ENCODE results near the gene ZNF45. TPM values are rescaled to one million over a fixed set of nuclear protein-coding genes. Genes with fewer than 3 reads are reported as not detected.
"Not testable (repeated sequence)": the region's sequence is repeated elsewhere in the genome, so short reads cannot be mapped to it uniquely, and the experiment has no call there.

The ZNF45 gene
- total RNA-seq, 1 donor from 2014 or later: 11.5 TPM

DNA sequence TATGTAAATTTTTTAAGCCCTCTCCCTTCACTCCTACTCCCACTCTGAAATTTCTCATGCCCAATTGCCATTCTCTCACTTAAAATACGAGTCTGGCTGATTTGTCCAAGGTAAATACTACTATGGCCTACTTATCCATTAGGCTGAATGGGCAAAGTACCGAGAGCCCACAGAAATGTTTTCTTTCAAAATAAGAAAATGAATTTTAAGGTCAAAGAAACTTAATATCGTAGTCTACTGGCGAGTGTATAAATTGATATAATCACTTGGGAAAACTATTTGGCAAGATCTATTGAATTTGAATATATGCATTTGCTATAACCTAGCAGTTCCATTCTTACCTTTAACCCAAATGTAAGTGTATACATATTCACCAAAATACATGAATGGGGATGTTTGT lies 32.7 kb downstream of the ZNF45 start:
- intact Hi-C loops (cut with micrococcal nuclease): loop anchor here (5.0 kb wide), 2 partner anchors 80 to 100 kb away; partner anchors contain the start of genes ZNF155 and ZNF230
- H3K27ac Mint-ChIP-seq: no peak overlapping the region
- no peaks in the 10 kb centered on the region for H3K27me3 Mint-ChIP-seq (ENCODE audit: insufficient read depth)
- DNase-seq (ENCODE audit: low spot score): no peak
- peaks cover 83% of the 10 kb centered on the region for H3K9me3 Mint-ChIP-seq
- peak overlapping the region; percentile 81 for H3K4me3 Mint-ChIP-seq
- peaks cover 17% of the 10 kb centered on the region for H3K36me3 Mint-ChIP-seq (ENCODE audit: low read depth)
- peaks cover 15% of the 10 kb centered on the region for H3K4me1 Mint-ChIP-seq (ENCODE audit: low read depth)

DNA sequence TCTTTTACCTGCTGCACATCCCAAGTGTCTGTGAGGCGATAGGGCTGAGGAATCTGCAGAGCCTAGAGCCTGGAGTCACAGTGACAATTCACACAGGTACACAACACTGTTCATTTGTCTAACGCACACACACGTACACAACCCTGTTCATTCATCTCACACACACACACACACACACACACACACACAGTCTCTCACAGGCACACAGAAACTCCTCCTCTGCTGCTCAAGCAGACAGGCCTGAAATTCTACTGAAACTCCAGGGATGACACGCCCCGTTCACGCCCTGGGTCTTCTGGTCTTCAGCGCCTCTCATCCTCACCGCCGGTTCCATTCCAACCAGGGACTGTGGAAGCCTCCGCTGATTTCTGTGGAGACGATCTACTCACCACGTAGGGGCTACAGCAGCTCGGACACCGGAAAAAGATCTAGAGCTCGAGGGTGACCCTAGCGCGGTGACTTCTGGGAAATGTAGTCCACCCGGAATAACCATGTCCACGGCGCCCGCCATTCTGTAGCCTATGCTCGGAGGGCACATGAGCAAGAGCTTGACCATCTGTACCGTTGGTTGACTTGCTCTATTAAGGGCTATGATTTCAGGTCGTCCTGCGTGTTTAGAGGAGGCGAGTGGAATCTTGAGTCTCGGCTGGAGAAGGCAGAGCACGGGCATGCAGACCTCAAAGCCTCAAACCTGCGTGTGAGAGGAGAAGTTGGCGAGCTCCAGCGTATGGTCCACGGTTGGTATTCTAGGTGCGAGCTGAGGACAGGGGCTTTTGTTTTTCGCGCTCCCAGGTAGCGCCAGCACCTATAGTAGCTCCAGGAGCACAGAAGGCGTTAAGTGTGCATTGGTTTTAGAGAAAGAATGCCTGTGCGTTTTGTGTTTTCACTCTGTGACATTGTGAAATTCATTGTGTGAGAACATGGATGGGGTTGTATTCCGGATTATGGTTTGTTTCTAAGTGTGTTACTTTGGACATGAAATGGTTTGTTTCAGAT lies 33.4 kb downstream of the ZNF45 start:
- Mint-ChIP-seq H3K27me3 (ENCODE audit: insufficient read depth) (no peaks in the 10 kb centered on the region), H3K4me3 (peak overlapping the region; percentile 81), H3K9me3 (peaks cover 82% of the 10 kb centered on the region), H3K4me1 (ENCODE audit: low read depth) (peaks cover 15% of the 10 kb centered on the region), H3K36me3 (ENCODE audit: low read depth) (peaks cover 17% of the 10 kb centered on the region), H3K27ac (peak overlapping the region; percentile 20)
- intact Hi-C loops (cut with micrococcal nuclease): loop anchor here (1.0 to 5.0 kb wide), 4 partner anchors 34 to 101 kb away; partner anchors contain the start of genes ZNF155, ZNF230, ZNF283 and ZNF45
- peak; percentile 54 for DNase-seq (ENCODE audit: low spot score)

DNA sequence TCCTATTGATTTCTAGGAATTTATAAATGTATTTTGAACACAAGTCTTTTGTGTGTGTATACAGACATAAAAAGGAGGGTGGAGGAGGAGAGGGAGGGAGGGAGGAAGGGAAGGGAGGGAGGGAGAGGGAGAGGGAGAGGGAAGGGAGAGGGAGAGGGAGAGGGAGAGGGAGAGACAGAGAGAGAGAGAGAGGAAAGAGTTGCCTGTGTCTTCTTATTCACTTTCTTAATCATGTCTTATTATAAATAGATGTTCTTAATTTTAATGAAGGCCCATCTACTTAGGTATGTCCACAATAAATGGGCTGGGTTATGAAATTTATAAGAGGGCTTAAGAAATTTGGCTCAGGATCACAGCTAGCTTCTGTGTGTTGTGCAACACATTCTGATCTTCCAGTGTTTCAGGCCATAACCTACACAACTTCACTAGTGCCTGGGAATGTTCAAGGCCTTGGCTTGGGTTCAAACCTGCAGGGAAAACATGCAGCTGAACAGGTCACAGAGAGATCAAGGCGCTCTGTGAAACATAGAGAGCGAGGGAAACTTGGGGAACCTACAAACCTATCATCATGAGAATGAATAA lies 39.3 kb downstream of the ZNF45 start:
- Mint-ChIP-seq H3K4me1 (ENCODE audit: low read depth) (no peaks in the 10 kb centered on the region), H3K36me3 (ENCODE audit: low read depth) (peaks cover 4% of the 10 kb centered on the region), H3K27ac (no peak overlapping the region), H3K27me3 (ENCODE audit: insufficient read depth) (no peaks in the 10 kb centered on the region), H3K9me3 (peaks cover 65% of the 10 kb centered on the region), H3K4me3 (no peak overlapping the region)
- DNase-seq (ENCODE audit: low spot score): no peak
- intact Hi-C loops (cut with micrococcal nuclease): no loop called here

DNA sequence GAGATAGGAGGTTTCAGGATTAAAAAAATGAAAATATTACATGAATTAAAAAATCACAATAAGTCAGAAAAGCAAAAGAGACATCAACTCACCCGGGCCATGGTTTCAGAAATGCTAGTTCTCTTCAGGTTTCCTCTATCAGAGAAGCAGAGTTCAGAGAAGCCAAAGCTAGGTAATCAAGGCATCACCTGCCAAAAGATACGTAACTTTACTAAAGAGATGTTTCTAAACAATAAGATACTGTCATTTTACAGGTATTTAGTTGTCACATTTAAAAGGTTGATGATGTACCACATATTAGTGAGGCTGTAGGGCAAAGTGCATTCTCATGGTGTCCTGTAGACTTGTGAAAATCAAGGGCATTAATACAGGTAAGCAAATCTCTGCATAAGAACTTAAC lies 51.2 kb downstream of the ZNF45 start, which contains the start of gene ZNF404:
Gene ZNF404, minus strand, starts transcription at position 101 of the 400 bp plus-strand sequence.
- DNase-seq (ENCODE audit: low spot score): no peak
- intact Hi-C loops (cut with micrococcal nuclease): no loop called here
- H3K27ac Mint-ChIP-seq: no peak within 1 kb of the TSS
- H3K36me3 Mint-ChIP-seq (ENCODE audit: low read depth): no peaks in the 10 kb centered on the region
- H3K4me3 Mint-ChIP-seq: no peak within 1 kb of the TSS
- no peaks in the 10 kb centered on the region for H3K4me1 Mint-ChIP-seq (ENCODE audit: low read depth)
- H3K9me3 Mint-ChIP-seq: peaks cover 68% of the 10 kb centered on the region
- no peaks in the 10 kb centered on the region for H3K27me3 Mint-ChIP-seq (ENCODE audit: insufficient read depth)

DNA sequence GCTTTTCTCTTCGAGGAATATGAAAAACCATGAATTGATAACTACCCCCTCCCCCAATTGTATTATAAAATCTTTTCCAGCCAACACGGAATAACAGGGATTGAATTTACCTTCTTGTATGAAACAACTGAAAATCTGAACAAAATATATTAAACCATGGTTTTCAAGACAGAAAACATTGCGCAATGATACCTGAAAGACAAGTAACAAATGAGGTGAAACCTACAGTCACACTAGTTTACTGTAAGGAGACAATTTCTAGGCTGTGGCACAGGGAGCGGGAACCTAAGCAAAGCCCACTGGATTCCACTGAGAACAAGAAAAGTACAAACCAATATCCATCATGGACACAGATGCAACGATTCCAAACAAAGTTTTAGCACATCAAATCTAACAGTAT lies 54.6 kb downstream of the ZNF45 start:
- no peaks in the 10 kb centered on the region for H3K4me1 Mint-ChIP-seq (ENCODE audit: low read depth)
- H3K4me3 Mint-ChIP-seq: no peak overlapping the region
- no peak overlapping the region for H3K27ac Mint-ChIP-seq
- H3K36me3 Mint-ChIP-seq (ENCODE audit: low read depth): no peaks in the 10 kb centered on the region
- intact Hi-C loops (cut with micrococcal nuclease): no loop called here
- H3K27me3 Mint-ChIP-seq (ENCODE audit: insufficient read depth): no peaks in the 10 kb centered on the region
- DNase-seq (ENCODE audit: low spot score): no peak
- peaks cover 70% of the 10 kb centered on the region for H3K9me3 Mint-ChIP-seq

DNA sequence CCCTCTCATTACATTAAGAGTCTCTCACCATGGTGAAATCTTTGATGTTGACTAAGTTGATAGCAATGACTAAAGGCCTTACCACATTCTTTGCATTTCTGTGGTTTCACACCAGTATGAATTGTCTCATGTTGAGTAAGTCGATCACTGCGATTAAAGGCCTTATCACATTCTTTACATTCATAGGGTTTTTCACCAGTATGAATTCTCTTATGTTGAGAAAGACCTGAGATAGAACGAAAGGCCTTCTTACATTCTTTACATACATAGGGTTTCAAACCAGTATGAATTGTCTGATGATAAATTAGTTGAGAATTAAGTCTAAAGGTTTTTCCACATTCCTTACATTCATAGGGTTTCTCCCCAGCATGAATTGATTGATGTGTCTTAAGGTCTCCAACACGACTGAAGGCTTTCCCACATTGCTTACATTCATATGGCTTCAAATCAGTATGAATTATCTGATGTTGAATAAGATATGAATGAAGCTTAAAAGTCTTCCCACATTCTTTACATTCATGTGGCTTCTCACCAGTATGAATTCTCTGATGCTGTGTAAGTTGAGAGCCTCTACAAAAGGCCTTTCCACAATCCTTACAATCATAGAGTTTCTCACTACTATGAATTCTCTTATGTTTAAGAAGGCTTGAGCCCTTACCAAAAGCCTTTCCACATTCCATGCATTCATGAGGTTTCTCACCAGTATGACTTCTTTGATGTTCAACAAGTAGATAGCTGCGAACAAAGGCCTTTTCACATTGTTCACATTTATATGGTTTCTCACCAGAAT lies 62.3 kb downstream of the ZNF45 start:
- Mint-ChIP-seq H3K27ac (no peak overlapping the region), H3K36me3 (ENCODE audit: low read depth) (no peaks in the 10 kb centered on the region), H3K4me1 (ENCODE audit: low read depth) (no peaks in the 10 kb centered on the region), H3K4me3 (no peak overlapping the region), H3K9me3 (peaks cover 58% of the 10 kb centered on the region), H3K27me3 (ENCODE audit: insufficient read depth) (no peaks in the 10 kb centered on the region)
- no peak for DNase-seq (ENCODE audit: low spot score)
- intact Hi-C loops (cut with micrococcal nuclease): no loop called here

DNA sequence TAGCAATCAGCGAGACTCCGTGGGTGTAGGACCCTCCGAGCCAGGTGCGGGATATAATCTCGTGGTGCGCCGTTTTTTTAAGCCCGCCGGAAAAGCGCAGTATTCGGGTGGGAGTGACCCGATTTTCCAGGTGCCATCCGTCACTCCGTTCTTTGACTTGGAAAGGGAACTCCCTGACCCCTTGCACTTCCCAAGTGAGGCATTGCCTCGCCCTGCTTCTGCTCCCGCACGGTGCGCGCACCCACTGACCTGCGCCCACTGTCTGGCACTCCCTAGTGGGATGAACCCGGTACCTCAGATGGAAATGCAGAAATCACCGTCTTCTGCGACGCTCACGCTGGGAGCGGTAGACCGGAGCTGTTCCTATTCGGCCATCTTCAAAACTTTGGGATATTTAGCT lies 68.2 kb downstream of the ZNF45 start:
- H3K4me1 Mint-ChIP-seq (ENCODE audit: low read depth); H3K4me3 Mint-ChIP-seq; DNase-seq (ENCODE audit: low spot score); H3K27me3 Mint-ChIP-seq (ENCODE audit: insufficient read depth); H3K36me3 Mint-ChIP-seq (ENCODE audit: low read depth); H3K27ac Mint-ChIP-seq; intact Hi-C loops (cut with micrococcal nuclease): not testable (repeated sequence)
- peaks cover 42% of the 10 kb centered on the region for H3K9me3 Mint-ChIP-seq

Other genes with a start within 250 kb of the ZNF45 start
- gene IRGC, start 219.2 kb downstream of the ZNF45 start, total RNA-seq: not detected in 2 replicates
- gene SMG9, start 180.3 kb downstream of the ZNF45 start, total RNA-seq: 86.6 and 89.2 TPM in 2 replicates
- gene KCNN4, start 154.3 kb downstream of the ZNF45 start, total RNA-seq: 183 and 185 TPM in 2 replicates
- gene LYPD5, start 132.8 kb downstream of the ZNF45 start, total RNA-seq: 0.29 TPM in 1 of 2 replicates, not detected in the other
- 4.0 and 4.8 TPM in 2 replicates for gene ZNF283, start 108.0 kb downstream of the ZNF45 start, total RNA-seq
- gene ZNF404, start 51.3 kb downstream of the ZNF45 start, total RNA-seq: 0.59 and 0.60 TPM in 2 replicates
- gene ZNF221, start 15.9 kb upstream of the ZNF45 start, total RNA-seq: 0.56 and 0.75 TPM in 2 replicates
- 5.2 and 6.5 TPM in 2 replicates for gene ZNF155, start 48.9 kb upstream of the ZNF45 start, total RNA-seq
- 4.0 and 4.3 TPM in 2 replicates for gene ZNF230, start 67.7 kb upstream of the ZNF45 start, total RNA-seq
- 1.2 and 1.5 TPM in 2 replicates for gene ZNF222, start 90.1 kb upstream of the ZNF45 start, total RNA-seq
- gene ZNF223, start 116.8 kb upstream of the ZNF45 start, total RNA-seq: 0.18 TPM in 1 of 2 replicates, not detected in the other
- 1.3 and 1.4 TPM in 2 replicates for gene ZNF284, start 136.9 kb upstream of the ZNF45 start, total RNA-seq
- 18.8 and 20.4 TPM in 2 replicates for gene ZNF224, start 159.1 kb upstream of the ZNF45 start, total RNA-seq
- 3.8 and 5.0 TPM in 2 replicates for gene ZNF225, start 178.1 kb upstream of the ZNF45 start, total RNA-seq
- gene ZNF234, start 206.3 kb upstream of the ZNF45 start, total RNA-seq: 8.4 and 10.3 TPM in 2 replicates
- gene ZNF226, start 229.8 kb upstream of the ZNF45 start, total RNA-seq: 10.5 and 11.6 TPM in 2 replicates

Data from activated T-helper 1 cell treated with anti-CD3 and anti-CD28 coated beads, Interleukin-12 subunit alpha, Interleukin-12 subunit beta, Interleukin-2, Interleukin-4 antibody, amounts not matched to agents 30 ng/mL and 10 ng/mL and 1 ng/mL, durations not matched to agents 14 hours and 24 hours and 36 hours (primary cell).